ENCODE measurements around the gene NT5C3A. TPM values are rescaled to one million over a fixed set of nuclear protein-coding genes. Genes with fewer than 3 reads are reported as not detected.
"Not testable (repeated sequence)": the region's sequence is repeated elsewhere in the genome, so short reads cannot be mapped to it uniquely, and the experiment has no call there.

NT5C3A gene
- total RNA-seq, 3 donors from 2014 or later: 22.2 to 42.3 (median 27.5) TPM

DNA sequence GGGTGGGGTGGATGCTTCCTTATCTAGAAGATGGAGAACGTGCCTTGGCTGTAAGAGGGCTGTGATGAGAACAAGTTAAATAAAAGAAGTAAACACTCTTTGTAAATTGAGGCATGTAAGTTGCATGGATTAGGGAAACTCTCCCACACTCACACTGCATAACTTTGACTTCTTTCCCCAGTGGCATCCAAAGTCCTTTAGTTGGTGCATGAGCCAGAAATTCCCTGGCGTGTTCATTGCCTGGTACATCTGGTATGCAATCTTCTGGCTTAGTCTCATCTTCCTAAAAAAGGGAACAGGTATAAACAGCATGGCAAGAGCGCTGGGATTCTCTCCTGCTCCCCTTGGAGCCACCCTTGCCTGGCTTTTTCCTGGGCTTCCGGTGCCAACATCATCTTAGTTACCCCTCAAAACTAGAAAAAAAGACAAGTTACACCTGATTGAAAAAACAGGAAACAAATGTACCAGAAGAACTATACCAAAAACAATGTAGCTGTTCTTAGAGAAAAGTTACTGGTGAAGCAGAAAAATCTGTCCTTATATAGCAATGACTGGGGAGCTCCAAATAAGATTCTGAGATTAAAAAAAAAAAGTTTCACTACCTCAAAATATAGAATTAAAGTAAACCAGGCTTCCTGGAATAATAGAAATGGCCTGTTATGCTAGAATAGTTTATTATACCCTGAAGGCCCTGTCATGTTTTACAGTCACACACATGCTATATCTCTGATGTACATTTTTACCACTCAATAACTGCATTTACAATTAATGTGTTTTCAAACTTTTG, 36.8 kb upstream of the NT5C3A start:
- Histone ChIP-seq H3K27me3 (no peaks in the 10 kb centered on the region), H3K36me3 (peaks cover 3% of the 10 kb centered on the region), H3K4me3 (no peak overlapping the region), H3K4me1 (no peaks in the 10 kb centered on the region), H3K9me3 (no peaks in the 10 kb centered on the region), H3K27ac (no peak overlapping the region)
- TF ChIP-seq, protein P1, sequence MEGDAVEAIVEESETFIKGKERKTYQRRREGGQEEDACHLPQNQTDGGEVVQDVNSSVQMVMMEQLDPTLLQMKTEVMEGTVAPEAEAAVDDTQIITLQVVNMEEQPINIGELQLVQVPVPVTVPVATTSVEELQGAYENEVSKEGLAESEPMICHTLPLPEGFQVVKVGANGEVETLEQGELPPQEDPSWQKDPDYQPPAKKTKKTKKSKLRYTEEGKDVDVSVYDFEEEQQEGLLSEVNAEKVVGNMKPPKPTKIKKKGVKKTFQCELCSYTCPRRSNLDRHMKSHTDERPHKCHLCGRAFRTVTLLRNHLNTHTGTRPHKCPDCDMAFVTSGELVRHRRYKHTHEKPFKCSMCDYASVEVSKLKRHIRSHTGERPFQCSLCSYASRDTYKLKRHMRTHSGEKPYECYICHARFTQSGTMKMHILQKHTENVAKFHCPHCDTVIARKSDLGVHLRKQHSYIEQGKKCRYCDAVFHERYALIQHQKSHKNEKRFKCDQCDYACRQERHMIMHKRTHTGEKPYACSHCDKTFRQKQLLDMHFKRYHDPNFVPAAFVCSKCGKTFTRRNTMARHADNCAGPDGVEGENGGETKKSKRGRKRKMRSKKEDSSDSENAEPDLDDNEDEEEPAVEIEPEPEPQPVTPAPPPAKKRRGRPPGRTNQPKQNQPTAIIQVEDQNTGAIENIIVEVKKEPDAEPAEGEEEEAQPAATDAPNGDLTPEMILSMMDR (IDR thresholded peaks at IDR 0.05): no peak
- TF ChIP-seq POLR2A (IDR thresholded peaks at IDR 0.05) (no peak), POLR2AphosphoS5 (IDR thresholded peaks at IDR 0.05) (no peak)
- intact Hi-C loops (cut with DNase I; ENCODE audit: low total_unique reads): no loop called here
- peak in 1 of 2 donors; percentile 20 for DNase-seq (ENCODE audit: low spot score in 2 of 2)

GRCh38 chr7:33094745-33095275, 32.2 kb upstream of the NT5C3A start:
- intact Hi-C loops (cut with DNase I; ENCODE audit: low total_unique reads); H3K36me3 ChIP-seq; H3K9me3 ChIP-seq; H3K27me3 ChIP-seq; H3K4me3 ChIP-seq; H3K4me1 ChIP-seq; H3K27ac ChIP-seq; DNase-seq (ENCODE audit: low spot score in 2 of 2): not testable (repeated sequence)

- no peak for DNase-seq (ENCODE audit: low spot score in 2 of 2)
- peaks cover 8% of the 10 kb centered on the region for H3K36me3 ChIP-seq
Measured at GRCh38 chr7:33093266-33093665, 30.7 kb upstream of the NT5C3A start.

GRCh38 chr7:33091641-33092191, 29.1 kb upstream of the NT5C3A start:
- TF ChIP-seq, protein P1 (IDR thresholded peaks at IDR 0.05): no peak
- TF ChIP-seq POLR2AphosphoS5 (IDR thresholded peaks at IDR 0.05) (no peak), POLR2A (IDR thresholded peaks at IDR 0.05) (no peak)
- no peak for DNase-seq (ENCODE audit: low spot score in 2 of 2)
- H3K4me1 ChIP-seq: no peaks in the 10 kb centered on the region
- H3K4me3 ChIP-seq: no peak overlapping the region
- H3K27me3 ChIP-seq: no peaks in the 10 kb centered on the region
- peaks cover 8% of the 10 kb centered on the region for H3K36me3 ChIP-seq
- no peak overlapping the region for H3K27ac ChIP-seq
- intact Hi-C loops (cut with DNase I; ENCODE audit: low total_unique reads): no loop called here
- no peaks in the 10 kb centered on the region for H3K9me3 ChIP-seq

More at GRCh38 chr7:33093266-33093665, 30.7 kb upstream of the NT5C3A start:
- intact Hi-C loops (cut with DNase I; ENCODE audit: low total_unique reads): no loop called here
- H3K4me3 ChIP-seq: no peak overlapping the region
- TF ChIP-seq POLR2AphosphoS5 (IDR thresholded peaks at IDR 0.05) (no peak), POLR2A (IDR thresholded peaks at IDR 0.05) (no peak)
- TF ChIP-seq, protein P1 (IDR thresholded peaks at IDR 0.05): no peak
- H3K4me1 ChIP-seq: no peaks in the 10 kb centered on the region
- H3K9me3 ChIP-seq: no peaks in the 10 kb centered on the region
- H3K27ac ChIP-seq: no peak overlapping the region
- H3K27me3 ChIP-seq: no peaks in the 10 kb centered on the region

GRCh38 chr7:33091111-33091531, 28.5 kb upstream of the NT5C3A start:
- no peaks in the 10 kb centered on the region for H3K4me1 ChIP-seq
- intact Hi-C loops (cut with DNase I; ENCODE audit: low total_unique reads): no loop called here
- H3K4me3 ChIP-seq: no peak overlapping the region
- no peak overlapping the region for H3K27ac ChIP-seq
- no peaks in the 10 kb centered on the region for H3K27me3 ChIP-seq
- no peak for DNase-seq (ENCODE audit: low spot score in 2 of 2)
- no peaks in the 10 kb centered on the region for H3K9me3 ChIP-seq
- TF ChIP-seq POLR2AphosphoS5 (IDR thresholded peaks at IDR 0.05): no peak
- no peak for TF ChIP-seq POLR2A (IDR thresholded peaks at IDR 0.05)
- TF ChIP-seq, protein P1 (IDR thresholded peaks at IDR 0.05): no peak
- H3K36me3 ChIP-seq: peaks cover 8% of the 10 kb centered on the region
